Measurements from ENCODE around the gene HOXC11. TPM values are rescaled to one million over a fixed set of nuclear protein-coding genes. Genes with fewer than 3 reads are reported as not detected.

HOXC11 gene
- polyA plus RNA-seq, 4 donors, result 0.03 to 1.1 (median 0.63) TPM

DNA sequence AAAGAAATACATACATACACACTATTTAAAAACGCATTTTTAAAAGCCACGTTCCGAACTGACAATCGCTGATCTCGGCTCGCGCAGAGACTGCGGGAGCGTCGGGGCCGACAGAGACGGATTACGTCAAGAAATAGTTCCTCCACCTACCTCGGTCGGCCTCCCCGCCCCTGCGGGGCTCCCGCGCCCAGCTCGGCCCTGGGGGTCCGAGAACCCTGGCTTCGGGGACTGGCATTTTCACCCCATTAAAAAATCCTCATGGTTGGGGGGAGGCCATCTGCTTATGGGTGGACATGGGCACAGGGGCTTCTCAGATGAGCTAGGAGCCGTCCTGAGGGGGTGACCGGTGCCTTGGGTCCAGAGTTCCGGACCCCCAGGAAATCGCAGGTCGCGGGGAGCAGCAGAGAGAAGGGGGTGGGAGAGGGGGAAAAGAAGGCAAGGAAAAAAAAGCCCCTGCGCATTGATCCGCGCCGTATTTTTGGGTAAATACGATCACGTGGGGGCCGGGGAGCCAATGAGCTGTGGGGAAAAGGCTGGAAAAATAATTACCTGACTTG, 26.7 kb downstream of the HOXC11 start:
- Histone ChIP-seq H3K4me3 (ENCODE audit: low read depth in 1 of 3, low read length in 3 of 3) (peak overlapping the region in 1 of 3 donors; percentile 30), H3K4me1 (ENCODE audit: control insufficient read depth in 3 of 3, insufficient read depth in 2 of 3, low read depth in 1 of 3, low read length in 2 of 3) (peaks cover under 1 to 23% (median 2%) of the 10 kb centered on the region in 3 donors), H3K36me3 (ENCODE audit: control insufficient read depth in 3 of 3, insufficient read depth in 2 of 3, low read depth in 1 of 3, low read length in 3 of 3) (no peaks in the 10 kb centered on the region), H3K9me3 (ENCODE audit: control insufficient read depth in 2 of 2, insufficient read depth in 1 of 2, low read depth in 1 of 2, low read length in 1 of 2) (peaks cover 0 to 3% of the 10 kb centered on the region in 2 donors), H3K27me3 (ENCODE audit: control insufficient read depth in 3 of 3, insufficient read depth in 3 of 3, low read length in 3 of 3) (peaks cover 0 to 100% (median 78%) of the 10 kb centered on the region in 3 donors), H3K27ac (ENCODE audit: low read depth in 1 of 3, low read length in 2 of 3) (no peak overlapping the region)
- FAIRE-seq (no peak), DNase-seq (peak in 1 of 2 donors; percentile 45)
- 4 to 5% (median 4%) methylated on average over 35 of the region's 35 CpGs for WGBS, 3 donors

DNA sequence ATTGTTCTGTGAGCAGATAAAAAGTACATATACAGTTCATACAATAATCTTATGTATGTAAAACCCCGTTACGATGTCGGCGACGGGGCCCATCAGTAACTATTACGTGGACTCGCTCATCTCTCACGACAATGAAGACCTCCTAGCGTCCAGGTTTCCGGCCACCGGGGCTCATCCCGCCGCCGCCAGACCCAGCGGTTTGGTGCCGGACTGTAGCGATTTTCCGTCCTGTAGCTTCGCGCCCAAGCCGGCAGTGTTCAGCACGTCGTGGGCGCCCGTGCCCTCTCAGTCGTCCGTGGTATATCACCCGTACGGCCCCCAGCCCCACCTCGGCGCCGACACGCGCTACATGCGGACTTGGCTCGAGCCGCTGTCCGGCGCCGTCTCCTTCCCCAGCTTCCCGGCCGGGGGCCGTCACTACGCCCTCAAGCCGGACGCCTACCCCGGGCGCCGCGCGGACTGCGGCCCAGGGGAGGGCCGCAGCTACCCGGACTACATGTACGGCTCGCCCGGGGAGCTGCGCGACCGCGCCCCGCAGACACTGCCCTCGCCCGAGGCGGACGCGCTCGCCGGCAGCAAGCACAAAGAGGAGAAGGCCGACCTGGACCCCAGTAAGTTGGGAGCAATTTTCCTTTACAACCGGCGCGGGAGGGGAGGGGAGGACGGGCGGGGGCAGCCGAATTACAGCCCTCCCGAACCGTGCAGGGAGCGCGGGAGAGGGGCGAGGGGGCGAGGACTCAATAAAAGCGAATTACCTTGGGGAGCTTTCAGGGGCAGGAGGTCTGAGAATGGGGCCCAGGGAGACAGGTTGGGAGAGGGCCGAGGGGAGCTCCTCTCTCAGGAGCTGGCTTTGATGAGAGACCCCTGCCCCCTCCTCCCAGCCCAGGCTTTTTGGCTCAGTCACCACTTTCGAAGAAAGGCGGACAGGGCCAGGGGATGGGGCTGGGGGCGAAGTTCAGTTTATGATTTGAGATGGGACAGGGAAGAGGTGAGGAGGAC, 27.5 kb downstream of the HOXC11 start, which contains the start of gene HOXC9:
Gene HOXC9, plus strand, starts transcription at position 46 of the 999 bp plus-strand sequence. Its CDS starts 28 bp downstream, at position 74.
- peaks cover 0 to 16% (median 0%) of the 10 kb centered on the region in 3 donors for H3K4me1 ChIP-seq (ENCODE audit: control insufficient read depth in 3 of 3, insufficient read depth in 2 of 3, low read depth in 1 of 3, low read length in 2 of 3)
- peaks cover 0 to 3% of the 10 kb centered on the region in 2 donors for H3K9me3 ChIP-seq (ENCODE audit: control insufficient read depth in 2 of 2, insufficient read depth in 1 of 2, low read depth in 1 of 2, low read length in 1 of 2)
- peaks cover 0 to 100% (median 81%) of the 10 kb centered on the region in 3 donors for H3K27me3 ChIP-seq (ENCODE audit: control insufficient read depth in 3 of 3, insufficient read depth in 3 of 3, low read length in 3 of 3)
- peak within 1 kb of the TSS in 2 of 3 donors; percentile 4 to 30 for H3K4me3 ChIP-seq (ENCODE audit: low read depth in 1 of 3, low read length in 3 of 3)
- H3K36me3 ChIP-seq (ENCODE audit: control insufficient read depth in 3 of 3, insufficient read depth in 2 of 3, low read depth in 1 of 3, low read length in 3 of 3), result no peaks in the 10 kb centered on the region
- 3 to 5% (median 4%) methylated on average over 86 to 87 of the region's 87 CpGs for WGBS, 3 donors
- DNase-seq, result no peak
- no peak within 1 kb of the TSS for H3K27ac ChIP-seq (ENCODE audit: low read depth in 1 of 3, low read length in 2 of 3)
- no peak for FAIRE-seq

DNA sequence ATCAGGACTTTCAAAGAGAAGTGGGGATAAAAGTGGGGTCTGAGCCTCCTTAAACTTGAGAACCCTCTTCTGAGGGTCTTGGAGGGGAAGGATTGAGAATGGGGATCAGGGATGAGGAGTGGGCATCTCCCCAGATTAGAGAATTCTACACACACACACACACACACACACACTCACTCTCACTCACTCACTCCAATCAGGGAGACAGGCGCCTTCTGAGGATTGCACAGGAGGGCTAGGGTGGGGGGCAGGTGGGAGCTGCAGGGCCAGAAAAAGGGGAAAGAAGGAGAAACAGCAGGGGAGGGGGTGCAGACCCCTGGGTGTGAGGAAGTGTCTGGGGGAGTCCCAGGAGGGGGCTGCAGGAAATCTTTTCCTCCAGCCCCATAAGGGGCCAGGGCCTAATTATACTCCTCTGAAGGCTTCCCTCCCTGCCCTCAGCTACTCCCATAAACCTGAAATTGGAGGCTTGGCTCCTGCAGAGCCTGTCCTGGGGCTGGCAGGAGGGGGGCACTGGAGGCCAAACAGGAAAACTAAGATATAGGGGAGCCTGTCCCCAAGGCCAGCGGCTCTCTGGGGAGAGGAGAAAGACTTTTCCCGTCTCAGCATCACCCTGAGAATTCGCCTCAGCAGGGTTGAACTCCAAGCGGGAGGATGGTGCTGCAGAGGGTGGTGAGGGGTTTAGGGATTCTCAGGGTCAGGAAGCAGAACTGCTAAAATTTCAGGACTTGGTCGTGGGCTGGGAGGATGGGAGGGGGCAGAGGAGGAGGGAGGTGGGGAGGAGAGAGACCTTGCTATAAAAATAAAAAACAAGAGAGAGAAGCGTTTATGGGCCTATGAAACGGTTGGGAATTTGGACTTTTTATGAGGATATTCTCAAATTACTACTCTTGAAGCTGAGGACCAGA, 28.6 kb downstream of the HOXC11 start:
- Histone ChIP-seq H3K36me3 (ENCODE audit: control insufficient read depth in 3 of 3, insufficient read depth in 2 of 3, low read depth in 1 of 3, low read length in 3 of 3) (no peaks in the 10 kb centered on the region), H3K27ac (ENCODE audit: low read depth in 1 of 3, low read length in 2 of 3) (no peak overlapping the region), H3K27me3 (ENCODE audit: control insufficient read depth in 3 of 3, insufficient read depth in 3 of 3, low read length in 3 of 3) (peaks cover 0 to 100% (median 82%) of the 10 kb centered on the region in 3 donors), H3K4me1 (ENCODE audit: control insufficient read depth in 3 of 3, insufficient read depth in 2 of 3, low read depth in 1 of 3, low read length in 2 of 3) (peaks cover 0 to 18% (median 0%) of the 10 kb centered on the region in 3 donors), H3K4me3 (ENCODE audit: low read depth in 1 of 3, low read length in 3 of 3) (no peak overlapping the region), H3K9me3 (ENCODE audit: control insufficient read depth in 2 of 2, insufficient read depth in 1 of 2, low read depth in 1 of 2, low read length in 1 of 2) (peaks cover 0 to 2% of the 10 kb centered on the region in 2 donors)
- 11 to 22% (median 18%) methylated on average over 8 of the region's 8 CpGs for WGBS, 3 donors
- FAIRE-seq, result no peak
- no peak for DNase-seq

DNA sequence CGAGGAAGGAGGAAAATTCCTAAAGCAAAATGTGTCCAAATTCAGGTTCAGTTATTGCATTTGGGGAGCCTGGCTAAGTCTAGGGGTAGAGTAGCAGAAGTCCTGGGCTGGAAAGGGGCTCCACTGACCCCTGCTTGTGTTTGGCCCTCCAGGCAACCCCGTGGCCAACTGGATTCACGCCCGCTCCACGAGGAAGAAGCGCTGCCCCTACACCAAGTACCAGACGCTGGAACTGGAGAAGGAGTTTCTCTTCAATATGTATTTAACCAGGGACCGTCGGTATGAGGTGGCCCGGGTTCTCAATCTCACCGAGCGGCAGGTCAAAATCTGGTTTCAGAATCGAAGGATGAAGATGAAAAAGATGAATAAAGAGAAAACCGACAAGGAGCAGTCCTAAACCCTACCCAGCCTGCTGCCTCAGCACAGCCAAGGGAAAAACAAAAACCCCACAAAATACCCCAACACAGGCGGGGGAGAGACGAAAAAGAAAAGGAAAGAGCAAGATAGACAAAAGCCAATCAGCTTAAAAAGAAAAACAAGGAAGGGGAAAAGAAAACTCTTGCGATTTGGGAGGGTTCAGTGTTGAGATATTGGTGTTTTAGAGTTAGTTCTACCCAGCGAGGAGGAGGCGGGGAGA, 29.5 kb downstream of the HOXC11 start:
- 16 to 18% (median 18%) methylated on average over 19 of the region's 19 CpGs for WGBS, 3 donors
- FAIRE-seq (no peak), DNase-seq (no peak)
- Histone ChIP-seq H3K9me3 (ENCODE audit: control insufficient read depth in 2 of 2, insufficient read depth in 1 of 2, low read depth in 1 of 2, low read length in 1 of 2) (peaks cover 0 to 2% of the 10 kb centered on the region in 2 donors), H3K4me3 (ENCODE audit: low read depth in 1 of 3, low read length in 3 of 3) (no peak overlapping the region), H3K4me1 (ENCODE audit: control insufficient read depth in 3 of 3, insufficient read depth in 2 of 3, low read depth in 1 of 3, low read length in 2 of 3) (peaks cover 0 to 24% (median 0%) of the 10 kb centered on the region in 3 donors), H3K36me3 (ENCODE audit: control insufficient read depth in 3 of 3, insufficient read depth in 2 of 3, low read depth in 1 of 3, low read length in 3 of 3) (no peaks in the 10 kb centered on the region), H3K27me3 (ENCODE audit: control insufficient read depth in 3 of 3, insufficient read depth in 3 of 3, low read length in 3 of 3) (peaks cover 0 to 100% (median 82%) of the 10 kb centered on the region in 3 donors), H3K27ac (ENCODE audit: low read depth in 1 of 3, low read length in 2 of 3) (no peak overlapping the region)

DNA sequence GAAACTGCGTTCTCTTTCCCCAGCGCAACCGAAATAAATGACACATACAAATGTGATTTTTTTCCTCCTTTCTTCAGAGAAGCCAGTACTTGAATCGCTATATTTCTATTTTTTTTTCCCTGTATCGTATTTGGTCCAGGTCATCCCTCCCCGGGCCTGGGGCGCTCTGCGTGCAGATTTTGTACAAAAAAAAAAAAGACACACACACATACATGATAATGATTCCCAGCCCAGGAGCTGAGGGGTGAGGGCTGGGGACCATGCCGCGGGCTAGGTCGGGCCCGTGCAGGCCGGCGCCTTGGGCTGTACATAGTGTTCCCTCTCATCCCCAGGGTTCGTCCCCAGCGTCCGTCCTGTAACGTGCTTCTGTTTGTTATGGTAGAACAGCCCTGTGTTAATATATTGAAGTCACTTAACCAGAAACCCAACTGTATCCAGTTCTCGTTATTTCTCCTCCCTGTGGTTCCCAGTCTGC, 30.0 kb downstream of the HOXC11 start:
- Histone ChIP-seq H3K36me3 (ENCODE audit: control insufficient read depth in 3 of 3, insufficient read depth in 2 of 3, low read depth in 1 of 3, low read length in 3 of 3) (no peaks in the 10 kb centered on the region), H3K4me1 (ENCODE audit: control insufficient read depth in 3 of 3, insufficient read depth in 2 of 3, low read depth in 1 of 3, low read length in 2 of 3) (peaks cover 0 to 24% (median 0%) of the 10 kb centered on the region in 3 donors), H3K9me3 (ENCODE audit: control insufficient read depth in 2 of 2, insufficient read depth in 1 of 2, low read depth in 1 of 2, low read length in 1 of 2) (peaks cover 0 to 2% of the 10 kb centered on the region in 2 donors), H3K27ac (ENCODE audit: low read depth in 1 of 3, low read length in 2 of 3) (no peak overlapping the region), H3K27me3 (ENCODE audit: control insufficient read depth in 3 of 3, insufficient read depth in 3 of 3, low read length in 3 of 3) (peaks cover 0 to 100% (median 81%) of the 10 kb centered on the region in 3 donors), H3K4me3 (ENCODE audit: low read depth in 1 of 3, low read length in 3 of 3) (no peak overlapping the region)
- DNase-seq, result no peak
- no peak for FAIRE-seq
- 15 to 28% (median 27%) methylated on average over 18 to 19 of the region's 19 CpGs for WGBS, 3 donors

DNA sequence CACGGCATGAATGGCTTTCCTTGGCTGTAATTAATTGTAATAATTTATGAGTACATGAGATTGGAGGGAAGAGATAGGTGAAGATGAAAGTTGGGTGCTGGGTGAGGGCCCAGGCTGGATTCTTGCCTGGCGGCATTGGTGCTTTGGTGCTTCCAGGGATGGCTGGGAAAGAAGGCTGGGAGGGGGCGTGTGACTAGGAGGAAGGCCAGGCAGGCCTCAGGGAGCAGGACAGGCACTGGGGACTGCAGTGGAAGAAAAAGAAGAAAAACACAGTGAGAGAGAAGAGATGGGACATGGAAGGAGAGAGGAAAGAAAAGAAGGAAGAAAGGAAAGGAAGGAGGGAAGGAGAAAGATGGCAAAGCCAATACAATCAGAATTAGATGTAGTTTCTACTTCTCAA, 30.7 kb downstream of the HOXC11 start:
- WGBS, 3 donors, result 14 to 40% (median 28%) methylated on average over 3 of the region's 3 CpGs
- DNase-seq (no peak), FAIRE-seq (no peak)
- H3K4me1 ChIP-seq (ENCODE audit: control insufficient read depth in 3 of 3, insufficient read depth in 2 of 3, low read depth in 1 of 3, low read length in 2 of 3), result peaks cover 0 to 24% (median 0%) of the 10 kb centered on the region in 3 donors
- H3K27me3 ChIP-seq (ENCODE audit: control insufficient read depth in 3 of 3, insufficient read depth in 3 of 3, low read length in 3 of 3), result peaks cover 0 to 100% (median 79%) of the 10 kb centered on the region in 3 donors
- H3K27ac ChIP-seq (ENCODE audit: low read depth in 1 of 3, low read length in 2 of 3), result no peak overlapping the region
- no peak overlapping the region for H3K4me3 ChIP-seq (ENCODE audit: low read depth in 1 of 3, low read length in 3 of 3)
- no peaks in the 10 kb centered on the region for H3K36me3 ChIP-seq (ENCODE audit: control insufficient read depth in 3 of 3, insufficient read depth in 2 of 3, low read depth in 1 of 3, low read length in 3 of 3)
- peaks cover 0 to 2% of the 10 kb centered on the region in 2 donors for H3K9me3 ChIP-seq (ENCODE audit: control insufficient read depth in 2 of 2, insufficient read depth in 1 of 2, low read depth in 1 of 2, low read length in 1 of 2)

DNA sequence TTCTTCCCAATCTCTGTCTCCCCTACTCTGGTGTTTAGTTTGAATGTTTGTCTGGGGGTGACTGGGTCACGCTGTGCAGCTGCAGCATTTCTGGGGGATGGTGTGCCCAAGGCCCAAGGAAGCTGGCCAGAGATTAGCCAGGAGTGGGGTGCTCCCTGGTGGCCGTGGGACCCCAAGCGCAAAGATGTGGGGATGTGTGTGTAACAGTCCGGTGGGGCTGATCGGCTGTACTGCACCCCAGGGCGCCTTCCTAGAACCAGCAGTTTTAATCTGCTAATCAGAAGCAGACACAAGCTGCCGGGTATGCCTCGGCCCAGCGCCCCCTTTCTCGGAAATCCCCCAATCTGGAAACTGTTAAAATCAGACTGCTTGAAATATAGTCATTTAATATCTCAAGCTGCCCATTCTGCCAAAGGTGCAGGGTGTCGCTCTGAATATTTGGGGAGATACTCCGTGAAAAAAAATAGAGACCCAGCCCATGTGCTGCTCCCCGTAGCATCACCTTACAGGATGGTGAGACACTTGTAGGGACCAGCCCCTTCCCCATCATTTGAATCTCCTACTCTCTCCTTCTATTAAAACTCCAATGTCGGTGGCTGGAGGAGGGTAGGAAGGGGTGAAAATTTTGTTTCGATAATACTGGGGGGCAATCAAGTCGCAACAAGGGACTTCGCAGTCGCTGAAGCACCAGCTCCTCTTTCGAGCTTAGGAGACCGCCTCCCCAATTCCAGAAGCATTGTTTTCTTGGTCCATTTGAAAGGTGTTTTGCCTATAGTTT, 31.3 kb downstream of the HOXC11 start:
- no peak overlapping the region for H3K27ac ChIP-seq (ENCODE audit: low read depth in 1 of 3, low read length in 2 of 3)
- peaks cover 0 to 99% (median 78%) of the 10 kb centered on the region in 3 donors for H3K27me3 ChIP-seq (ENCODE audit: control insufficient read depth in 3 of 3, insufficient read depth in 3 of 3, low read length in 3 of 3)
- DNase-seq (no peak), FAIRE-seq (no peak)
- no peaks in the 10 kb centered on the region for H3K36me3 ChIP-seq (ENCODE audit: control insufficient read depth in 3 of 3, insufficient read depth in 2 of 3, low read depth in 1 of 3, low read length in 3 of 3)
- no peak overlapping the region for H3K4me3 ChIP-seq (ENCODE audit: low read depth in 1 of 3, low read length in 3 of 3)
- WGBS, 3 donors, result 19 to 23% (median 23%) methylated on average over 20 of the region's 20 CpGs
- peaks cover 0 to 26% (median 0%) of the 10 kb centered on the region in 3 donors for H3K4me1 ChIP-seq (ENCODE audit: control insufficient read depth in 3 of 3, insufficient read depth in 2 of 3, low read depth in 1 of 3, low read length in 2 of 3)
- peaks cover 0 to 2% of the 10 kb centered on the region in 2 donors for H3K9me3 ChIP-seq (ENCODE audit: control insufficient read depth in 2 of 2, insufficient read depth in 1 of 2, low read depth in 1 of 2, low read length in 1 of 2)

Measured in small intestine (tissue), 7 donors.